ENCODE data around the gene C1R.
"Not testable (repeated sequence)": the region's sequence is repeated elsewhere in the genome, so short reads cannot be mapped to it uniquely, and the experiment has no call there.

C1R gene

GRCh38 chr12:7059780-7060179 lies 32.5 kb downstream of the C1R start:
- DNase-seq (ENCODE audit: low read depth in 1 of 2, low spot score in 1 of 2): no peak
- H3K27ac ChIP-seq (replicated peaks): no peak overlapping the region
- H3K27me3 ChIP-seq (ENCODE audit: insufficient read depth, poor library complexity, severe bottlenecking): peaks cover 2% of the 10 kb centered on the region
- TF ChIP-seq POLR2AphosphoS5 (IDR thresholded peaks at IDR 0.05; ENCODE audit: low read depth) (no peak), SPI1 (IDR thresholded peaks at IDR 0.05; ENCODE audit: borderline replicate concordance, low read depth) (no peak), REST (IDR thresholded peaks at IDR 0.05; ENCODE audit: insufficient replicate concordance, low read depth) (no peak), CTCF (IDR thresholded peaks at IDR 0.05; ENCODE audit: insufficient read depth, low read length) (no peak), GABPA (IDR thresholded peaks at IDR 0.05; ENCODE audit: low read depth) (no peak)
- no peak overlapping the region for H3K4me3 ChIP-seq (replicated peaks; ENCODE audit: insufficient read depth, low read length)

- TF ChIP-seq REST (IDR thresholded peaks at IDR 0.05; ENCODE audit: insufficient replicate concordance, low read depth) (no peak), POLR2AphosphoS5 (IDR thresholded peaks at IDR 0.05; ENCODE audit: low read depth) (no peak), CTCF (IDR thresholded peaks at IDR 0.05; ENCODE audit: insufficient read depth, low read length) (no peak), SPI1 (IDR thresholded peaks at IDR 0.05; ENCODE audit: borderline replicate concordance, low read depth) (no peak), GABPA (IDR thresholded peaks at IDR 0.05; ENCODE audit: low read depth) (no peak)
- Histone ChIP-seq H3K27ac (replicated peaks) (no peak overlapping the region), H3K4me3 (replicated peaks; ENCODE audit: insufficient read depth, low read length) (no peak overlapping the region), H3K27me3 (ENCODE audit: insufficient read depth, poor library complexity, severe bottlenecking) (peaks cover 2% of the 10 kb centered on the region)
- no peak for DNase-seq (ENCODE audit: low read depth in 1 of 2, low spot score in 1 of 2)
Observed at GRCh38 chr12:7058850-7059395, 33.3 kb downstream of the C1R start.

- Histone ChIP-seq H3K27me3 (ENCODE audit: insufficient read depth, poor library complexity, severe bottlenecking) (peaks cover 2% of the 10 kb centered on the region), H3K27ac (replicated peaks) (no peak overlapping the region), H3K4me3 (replicated peaks; ENCODE audit: insufficient read depth, low read length) (no peak overlapping the region)
- TF ChIP-seq SPI1 (IDR thresholded peaks at IDR 0.05; ENCODE audit: borderline replicate concordance, low read depth): peak; percentile 26; the same call in 1 of the 2 replicates
- TF ChIP-seq REST (IDR thresholded peaks at IDR 0.05; ENCODE audit: insufficient replicate concordance, low read depth): no peak
- no peak for TF ChIP-seq POLR2AphosphoS5 (IDR thresholded peaks at IDR 0.05; ENCODE audit: low read depth)
- no peak for TF ChIP-seq CTCF (IDR thresholded peaks at IDR 0.05; ENCODE audit: insufficient read depth, low read length)
- no peak for DNase-seq (ENCODE audit: low read depth in 1 of 2, low spot score in 1 of 2)
Observed at GRCh38 chr12:7058163-7058845, 33.9 kb downstream of the C1R start.

GRCh38 chr12:7055736-7056135 lies 36.5 kb downstream of the C1R start:
- not testable (repeated sequence) for DNase-seq (ENCODE audit: low read depth in 1 of 2, low spot score in 1 of 2); H3K27ac ChIP-seq (replicated peaks); H3K4me3 ChIP-seq (replicated peaks; ENCODE audit: insufficient read depth, low read length); H3K27me3 ChIP-seq (ENCODE audit: insufficient read depth, poor library complexity, severe bottlenecking)
